ENCODE measurements around the gene WNK1. TPM values are rescaled to one million over a fixed set of nuclear protein-coding genes. Genes with fewer than 3 reads are reported as not detected.

WNK1 gene
- total and polyA plus RNA-seq, 2 donors, result 71.0 to 155 TPM

DNA sequence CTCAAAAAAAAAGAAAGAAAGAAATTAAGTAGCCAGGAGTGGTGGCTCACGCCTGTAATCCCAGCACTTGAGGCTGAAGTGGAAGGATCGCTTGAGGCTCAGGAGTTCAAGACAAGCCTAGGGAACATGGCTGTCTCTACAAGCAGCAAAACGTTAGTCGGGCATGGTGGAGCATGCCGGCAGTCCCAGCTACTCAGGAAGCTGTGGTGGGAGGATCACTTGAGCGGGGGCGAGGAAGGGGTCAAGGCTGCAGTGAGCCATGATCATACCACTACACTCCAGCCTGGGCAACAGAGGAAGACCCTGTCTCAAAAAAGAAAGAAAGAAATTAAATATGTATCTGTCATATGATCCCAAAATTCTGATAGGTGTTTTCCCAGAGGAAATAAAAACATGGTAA, 191.8 kb downstream of the WNK1 start:
- no peaks in the 10 kb centered on the region for H3K4me1 ChIP-seq (ENCODE audit: insufficient read depth)
- H3K4me3 ChIP-seq (ENCODE audit: low read depth, low read length), result no peak overlapping the region
- peaks cover 1% of the 10 kb centered on the region for H3K36me3 ChIP-seq (ENCODE audit: insufficient read depth)
- 83% methylated on average over 7 of the region's 7 CpGs for WGBS
- no peak for DNase-seq (ENCODE audit: extremely low spot score)
- no peak overlapping the region for H3K27ac ChIP-seq (ENCODE audit: low read depth)

- H3K27ac ChIP-seq (ENCODE audit: low read depth), result no peak overlapping the region
- DNase-seq (ENCODE audit: extremely low spot score), result no peak
- no peaks in the 10 kb centered on the region for H3K36me3 ChIP-seq (ENCODE audit: insufficient read depth)
- H3K4me3 ChIP-seq (ENCODE audit: low read depth, low read length), result no peak overlapping the region
- no peaks in the 10 kb centered on the region for H3K4me1 ChIP-seq (ENCODE audit: insufficient read depth)
Measured at GRCh38 chr12:946212-946611, 193.8 kb downstream of the WNK1 start.

DNA sequence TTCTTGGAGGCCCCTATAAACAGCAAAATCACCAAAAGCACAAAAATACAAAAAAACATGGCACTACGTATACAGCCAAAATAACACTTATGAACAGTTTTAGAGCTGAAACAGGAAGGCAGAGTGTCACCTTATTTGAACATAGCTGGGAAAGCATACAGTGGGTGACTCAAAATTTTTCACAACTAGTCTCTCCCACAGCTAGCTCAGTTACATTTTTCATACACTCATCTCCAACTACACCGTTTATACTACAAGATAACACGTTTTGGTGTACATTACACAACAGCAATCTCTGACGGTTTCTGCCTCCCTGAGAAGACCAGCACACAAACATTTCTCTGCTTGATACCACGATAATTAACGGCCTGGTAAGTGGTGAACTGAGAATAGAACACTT, 194.3 kb downstream of the WNK1 start:
- H3K4me3 ChIP-seq (ENCODE audit: low read depth, low read length), result no peak overlapping the region
- no peak overlapping the region for H3K27ac ChIP-seq (ENCODE audit: low read depth)
- WGBS, result 70% methylated on average over 6 of the region's 6 CpGs
- no peaks in the 10 kb centered on the region for H3K36me3 ChIP-seq (ENCODE audit: insufficient read depth)
- H3K4me1 ChIP-seq (ENCODE audit: insufficient read depth), result no peaks in the 10 kb centered on the region
- no peak for DNase-seq (ENCODE audit: extremely low spot score)

DNA sequence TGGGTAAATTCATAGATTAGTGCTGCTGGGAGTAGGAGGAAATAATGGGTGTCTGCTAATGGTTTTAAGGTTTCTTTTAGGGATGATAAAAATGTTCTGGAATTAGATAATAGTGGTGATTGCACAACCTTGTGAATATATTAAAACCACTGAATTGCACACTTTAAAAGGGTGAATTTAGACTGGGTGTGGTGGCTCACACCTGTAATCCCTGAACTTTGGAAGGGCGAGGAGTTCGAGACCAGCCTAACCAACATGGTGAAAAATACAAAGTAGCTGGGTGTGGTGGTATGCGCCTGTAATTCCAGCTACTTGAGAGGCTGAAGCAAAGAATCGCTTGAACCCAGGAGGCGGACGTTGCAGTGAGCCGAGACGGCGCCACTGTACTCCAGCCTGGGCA, 195.9 kb downstream of the WNK1 start:
- no peaks in the 10 kb centered on the region for H3K36me3 ChIP-seq (ENCODE audit: insufficient read depth)
- H3K27ac ChIP-seq (ENCODE audit: low read depth), result no peak overlapping the region
- no peaks in the 10 kb centered on the region for H3K4me1 ChIP-seq (ENCODE audit: insufficient read depth)
- WGBS, result 92% methylated on average over 9 of the region's 9 CpGs
- peak overlapping the region; percentile 65 for H3K4me3 ChIP-seq (ENCODE audit: low read depth, low read length)
- no peak for DNase-seq (ENCODE audit: extremely low spot score)

DNA sequence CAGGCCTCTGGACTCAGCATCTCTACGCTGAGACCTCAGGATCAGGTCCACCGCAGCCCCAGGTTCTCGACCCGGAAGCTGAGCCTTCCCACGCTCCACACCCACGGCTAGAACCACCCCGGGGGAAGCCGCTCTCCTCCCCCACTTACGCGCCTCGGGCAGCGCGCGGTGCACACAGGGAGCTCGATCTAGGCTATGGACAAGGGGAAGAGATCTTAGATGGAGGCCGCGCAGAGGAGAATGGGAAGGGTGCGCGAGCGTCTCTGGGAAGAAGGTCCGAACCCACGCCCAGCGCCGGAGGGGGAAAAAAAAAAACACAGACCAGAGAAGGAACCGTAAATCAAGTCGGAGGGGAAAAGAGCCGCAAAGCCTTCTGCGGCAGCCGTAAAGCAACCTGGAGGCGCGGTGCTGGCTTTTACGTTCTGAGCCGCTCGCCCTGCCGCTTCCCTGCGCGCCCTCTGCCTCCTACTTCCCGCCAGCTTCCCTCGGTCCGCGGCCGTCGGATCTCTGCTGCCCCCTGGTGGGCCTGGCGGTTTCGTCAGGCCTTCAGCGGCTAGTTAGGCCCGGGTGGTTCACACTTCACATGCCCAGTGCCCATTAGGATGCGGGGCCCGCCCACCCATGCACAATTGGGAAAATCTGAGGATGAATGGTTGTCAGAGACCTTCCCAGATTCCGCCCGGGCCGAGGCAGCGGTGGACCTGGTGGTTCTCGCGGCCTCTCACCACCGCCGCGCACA, 197.2 kb downstream of the WNK1 start, which contains the start of gene RAD52:
TSS of gene RAD52 (minus strand) at position 242 of the 739 bp plus-strand sequence. CDS start 16,636 bp downstream, outside the sequence.
- peak; percentile 98 for DNase-seq (ENCODE audit: extremely low spot score)
- Histone ChIP-seq H3K4me3 (ENCODE audit: low read depth, low read length) (peak within 1 kb of the TSS; percentile 65), H3K27ac (ENCODE audit: low read depth) (peak within 1 kb of the TSS; percentile 89), H3K36me3 (ENCODE audit: insufficient read depth) (no peaks in the 10 kb centered on the region), H3K4me1 (ENCODE audit: insufficient read depth) (no peaks in the 10 kb centered on the region)
- WGBS, result under 1% methylated on average over 58 of the region's 58 CpGs

DNA sequence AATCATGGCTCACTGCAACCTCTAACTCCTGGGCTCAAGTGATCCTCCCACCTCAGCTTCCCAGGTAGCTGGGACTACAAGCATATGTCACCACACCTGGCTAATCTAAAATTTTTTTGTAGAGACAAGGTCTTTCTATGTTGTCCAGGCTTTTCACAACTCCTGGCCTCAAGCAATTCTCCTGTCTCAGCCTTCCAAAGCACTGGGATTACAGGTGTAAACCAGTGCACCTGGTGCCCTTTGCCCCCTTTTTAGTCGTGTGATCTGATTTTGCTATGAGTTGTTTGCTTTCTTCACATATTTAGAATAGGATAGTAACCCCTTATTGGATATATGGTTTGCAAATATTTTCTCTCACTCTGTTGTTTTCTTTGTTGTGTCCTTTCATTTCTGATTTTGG, 198.8 kb downstream of the WNK1 start:
- Histone ChIP-seq H3K36me3 (ENCODE audit: insufficient read depth) (no peaks in the 10 kb centered on the region), H3K4me1 (ENCODE audit: insufficient read depth) (no peaks in the 10 kb centered on the region), H3K27ac (ENCODE audit: low read depth) (no peak overlapping the region), H3K4me3 (ENCODE audit: low read depth, low read length) (no peak overlapping the region)
- 49% methylated on average over 1 of the region's 1 CpG for WGBS
- DNase-seq (ENCODE audit: extremely low spot score), result no peak

DNA sequence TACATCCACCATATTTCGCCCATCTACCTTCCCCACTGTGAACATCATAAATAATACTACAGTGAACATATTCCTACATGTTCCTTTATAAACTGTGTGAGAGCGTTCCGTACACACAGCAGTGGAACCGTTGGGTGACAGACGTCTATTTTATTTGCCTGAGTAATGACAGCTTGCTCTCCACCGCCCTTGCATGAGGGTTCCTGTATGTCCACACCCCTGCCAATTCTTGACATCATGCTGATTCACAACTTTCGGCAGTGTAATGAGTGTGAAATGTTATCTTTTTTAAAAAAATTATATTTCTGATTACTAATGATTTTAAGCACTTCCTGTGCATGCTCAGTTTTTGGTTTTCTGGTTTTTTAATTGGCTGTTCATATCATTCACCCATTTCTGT, 201.4 kb downstream of the WNK1 start:
- DNase-seq (ENCODE audit: extremely low spot score), result no peak
- Histone ChIP-seq H3K4me1 (ENCODE audit: insufficient read depth) (no peaks in the 10 kb centered on the region), H3K4me3 (ENCODE audit: low read depth, low read length) (no peak overlapping the region), H3K27ac (ENCODE audit: low read depth) (no peak overlapping the region), H3K36me3 (ENCODE audit: insufficient read depth) (no peaks in the 10 kb centered on the region)
- 78% methylated on average over 7 of the region's 7 CpGs for WGBS

GRCh38 chr12:954741-955140, 202.4 kb downstream of the WNK1 start:
- no peak overlapping the region for H3K27ac ChIP-seq (ENCODE audit: low read depth)

GRCh38 chr12:955939-956338, 203.6 kb downstream of the WNK1 start:
- Histone ChIP-seq H3K27ac (ENCODE audit: low read depth) (no peak overlapping the region), H3K4me1 (ENCODE audit: insufficient read depth) (no peaks in the 10 kb centered on the region), H3K4me3 (ENCODE audit: low read depth, low read length) (no peak overlapping the region), H3K36me3 (ENCODE audit: insufficient read depth) (peaks cover 2% of the 10 kb centered on the region)
- no peak for DNase-seq (ENCODE audit: extremely low spot score)
- WGBS, result 94% methylated on average over 6 of the region's 6 CpGs

More at GRCh38 chr12:954741-955140, 202.4 kb downstream of the WNK1 start:
- DNase-seq (ENCODE audit: extremely low spot score), result no peak
- H3K36me3 ChIP-seq (ENCODE audit: insufficient read depth), result no peaks in the 10 kb centered on the region
- H3K4me1 ChIP-seq (ENCODE audit: insufficient read depth), result no peaks in the 10 kb centered on the region
- H3K4me3 ChIP-seq (ENCODE audit: low read depth, low read length), result no peak overlapping the region

GRCh38 chr12:958588-959123, 206.3 kb downstream of the WNK1 start:
- no peak overlapping the region for H3K27ac ChIP-seq (ENCODE audit: low read depth)
- no peaks in the 10 kb centered on the region for H3K4me1 ChIP-seq (ENCODE audit: insufficient read depth)
- DNase-seq (ENCODE audit: extremely low spot score), result no peak
- peaks cover 2% of the 10 kb centered on the region for H3K36me3 ChIP-seq (ENCODE audit: insufficient read depth)
- H3K4me3 ChIP-seq (ENCODE audit: low read depth, low read length), result no peak overlapping the region
- WGBS, result 43% methylated on average over 8 of the region's 8 CpGs

Small RNA genes lying within 50 kb of the gene (small RNA-seq; reads per million reads assigned to genes)
- not detected for gene RNU4ATAC16P

Other genes starting within 250 kb of the WNK1 start
- gene NINJ2, start 89.1 kb upstream of the WNK1 start, total RNA-seq, result 1.7 TPM
- 6.9 TPM for gene NINJ2, start 89.1 kb upstream of the WNK1 start, polyA plus RNA-seq
- 31.6 TPM for gene RAD52, start 197.1 kb downstream of the WNK1 start, total RNA-seq
- 10.3 TPM for gene RAD52, start 197.1 kb downstream of the WNK1 start, polyA plus RNA-seq
- 76.7 TPM for gene ERC1, start 238.6 kb downstream of the WNK1 start, total RNA-seq
- 26.6 TPM for gene ERC1, start 238.6 kb downstream of the WNK1 start, polyA plus RNA-seq